ENCODE data around the gene TPSG1.
"Not testable (repeated sequence)": the region's sequence is repeated elsewhere in the genome, so short reads cannot be mapped to it uniquely, and the experiment has no call there.

Gene TPSG1

GRCh38 chr16:1213796-1214372 lies 11.2 kb downstream of the TPSG1 start:
- DNase-seq: no peak

- no peak for DNase-seq
Measured at GRCh38 chr16:1213231-1213630, 11.8 kb downstream of the TPSG1 start.

- DNase-seq: no peak
Measured at GRCh38 chr16:1212616-1213194, 12.4 kb downstream of the TPSG1 start.

- DNase-seq: no peak
Measured at GRCh38 chr16:1211451-1212268, 13.4 kb downstream of the TPSG1 start.

GRCh38 chr16:1210461-1210860 lies 14.6 kb downstream of the TPSG1 start:
- no peak for DNase-seq

- DNase-seq: no peak
Measured at GRCh38 chr16:1209081-1209480, 16.0 kb downstream of the TPSG1 start.

- DNase-seq: no peak
Measured at GRCh38 chr16:1208239-1208830, 16.7 kb downstream of the TPSG1 start.

- DNase-seq: no peak
Measured at GRCh38 chr16:1206786-1207185, 18.3 kb downstream of the TPSG1 start.

GRCh38 chr16:1206326-1206725 lies 18.7 kb downstream of the TPSG1 start:
- no peak for DNase-seq

- no peak for DNase-seq
Measured at GRCh38 chr16:1204933-1205332, 20.1 kb downstream of the TPSG1 start.

GRCh38 chr16:1202274-1202673 lies 22.8 kb downstream of the TPSG1 start:
- no peak for DNase-seq

GRCh38 chr16:1201444-1201843 lies 23.6 kb downstream of the TPSG1 start:
- DNase-seq: no peak

- no peak for DNase-seq
Measured at GRCh38 chr16:1200014-1200627, 24.9 kb downstream of the TPSG1 start.

- DNase-seq: no peak
Measured at GRCh38 chr16:1199347-1200013, 25.6 kb downstream of the TPSG1 start.

- DNase-seq: not testable (repeated sequence)
Measured at GRCh38 chr16:1198671-1199346, 26.3 kb downstream of the TPSG1 start.

GRCh38 chr16:1198194-1198593 lies 26.9 kb downstream of the TPSG1 start:
- no peak for DNase-seq

- peak; percentile 88 for DNase-seq
Measured at GRCh38 chr16:1197237-1197866, 27.7 kb downstream of the TPSG1 start.

- peak; percentile 19 for DNase-seq
Measured at GRCh38 chr16:1196494-1196893, 28.6 kb downstream of the TPSG1 start.

GRCh38 chr16:1195393-1195666 lies 29.7 kb downstream of the TPSG1 start:
- DNase-seq: no peak

- no peak for DNase-seq
Measured at GRCh38 chr16:1194665-1195392, 30.2 kb downstream of the TPSG1 start.
